Small intestine (tissue), 7 donors: ENCODE data around the gene ATF6. TPM values are rescaled to one million over a fixed set of nuclear protein-coding genes. Genes with fewer than 3 reads are reported as not detected.

Experiments
- DNase-seq, 2 donors: peaks; one replicate each; pipeline versions ENCODE4 v3.0.0 to v3.0.0-alpha.2; 2013
- FAIRE-seq: peaks from 2 replicates; lab custom pipeline; 2012; peaks lifted over from hg19 to GRCh38; lab: Jason Lieb, UNC
- H3K27ac ChIP-seq, 3 donors: one replicate each; pipeline ENCODE4 v1.5.1; 2013; ENCODE audit warnings: low read length in 2 of 3, mild to moderate bottlenecking in 2 of 3, control low read depth in 1 of 3, inconsistent platforms in 1 of 3, low read depth in 1 of 3, moderate library complexity in 1 of 3
- H3K27me3 ChIP-seq, 3 donors: one replicate each; pipeline ENCODE4 v1.6.1; 2013; ENCODE audit warnings: low read length in 3 of 3, inconsistent platforms in 1 of 3; ENCODE audit not compliant: control insufficient read depth in 3 of 3, insufficient read depth in 3 of 3
- H3K36me3 ChIP-seq, 3 donors: one replicate each; pipeline ENCODE4 v1.6.1; 2013; ENCODE audit warnings: low read length in 3 of 3, inconsistent platforms in 1 of 3, low read depth in 1 of 3, mild to moderate bottlenecking in 1 of 3, moderate library complexity in 1 of 3; ENCODE audit not compliant: control insufficient read depth in 3 of 3, insufficient read depth in 2 of 3
- H3K4me1 ChIP-seq, 3 donors: one replicate each; pipeline ENCODE4 v1.6.1; 2013; ENCODE audit warnings: low read length in 2 of 3, inconsistent platforms in 1 of 3, low read depth in 1 of 3, mild to moderate bottlenecking in 1 of 3, moderate library complexity in 1 of 3; ENCODE audit not compliant: control insufficient read depth in 3 of 3, insufficient read depth in 2 of 3
- H3K4me3 ChIP-seq, 3 donors: one replicate each; pipeline ENCODE4 v1.5.1; 2013; ENCODE audit warnings: low read length in 3 of 3, control low read depth in 1 of 3, inconsistent platforms in 1 of 3, low read depth in 1 of 3, mild to moderate bottlenecking in 1 of 3, moderate library complexity in 1 of 3
- H3K9me3 ChIP-seq, 2 donors: one replicate each; pipeline ENCODE4 v1.6.1; 2013; ENCODE audit warnings: low read depth in 1 of 2, low read length in 1 of 2; ENCODE audit not compliant: control insufficient read depth in 2 of 2, insufficient read depth in 1 of 2
- WGBS, 3 donors: extraction: QIAGEN DNeasy Blood & Tissue Kit; methylation state at CpG; one replicate each; pipeline ENCODE4 v1.1.7; 2013; 5-methylcytosine and 5-hydroxymethylcytosine counted together
- polyA plus RNA-seq, 4 donors: library from polyadenylated mRNA; stranded (reverse) in 3 of 4; unstranded in 1 of 4; fragments of 200-250 nt in 3 of 4; fragments of 120-200 nt in 1 of 4; gene quantifications; one replicate each; pipeline versions ENCODE4 v1.2.1 to v1.2.3, GENCODE V29; 2013
- donor health status: healthy with polysubstance abuse.
- donor health status: control.
- donor health status: control.
- donor health status: Bipolar disorder and iron deficiency.
- donor health status: healthy.

Gene ATF6
- polyA plus RNA-seq, 4 donors, result 2.7 to 19.6 (median 6.1) TPM

GRCh38 chr1:161908264-161908663, 142.1 kb downstream of the ATF6 start:
- DNase-seq (no peak), FAIRE-seq (no peak)
- H3K4me1 ChIP-seq, result no peaks in the 10 kb centered on the region
- 96 to 99% (median 98%) methylated on average over 3 of the region's 3 CpGs for WGBS, 3 donors
- no peaks in the 10 kb centered on the region for H3K9me3 ChIP-seq
- H3K27me3 ChIP-seq, result no peaks in the 10 kb centered on the region
- no peak overlapping the region for H3K4me3 ChIP-seq
- no peaks in the 10 kb centered on the region for H3K36me3 ChIP-seq
- no peak overlapping the region for H3K27ac ChIP-seq

GRCh38 chr1:161910604-161911003, 144.5 kb downstream of the ATF6 start:
- Histone ChIP-seq H3K27ac (no peak overlapping the region), H3K36me3 (peaks cover 2 to 4% (median 3%) of the 10 kb centered on the region in 3 donors), H3K27me3 (no peaks in the 10 kb centered on the region), H3K9me3 (no peaks in the 10 kb centered on the region), H3K4me1 (no peaks in the 10 kb centered on the region), H3K4me3 (no peak overlapping the region)
- FAIRE-seq (no peak), DNase-seq (no peak)

- Histone ChIP-seq H3K9me3 (no peaks in the 10 kb centered on the region), H3K27me3 (no peaks in the 10 kb centered on the region), H3K36me3 (peaks cover 3 to 6% (median 5%) of the 10 kb centered on the region in 3 donors), H3K4me1 (no peaks in the 10 kb centered on the region), H3K27ac (no peak overlapping the region), H3K4me3 (no peak overlapping the region)
- DNase-seq (no peak), FAIRE-seq (no peak)
Observed at GRCh38 chr1:161913482-161914140, 147.5 kb downstream of the ATF6 start.

GRCh38 chr1:161914595-161914994, 148.5 kb downstream of the ATF6 start:
- no peak overlapping the region for H3K4me3 ChIP-seq
- no peaks in the 10 kb centered on the region for H3K9me3 ChIP-seq
- no peaks in the 10 kb centered on the region for H3K4me1 ChIP-seq
- 89 to 100% (median 95%) methylated on average over 1 of the region's 1 CpG for WGBS, 3 donors
- no peaks in the 10 kb centered on the region for H3K27me3 ChIP-seq
- no peak for DNase-seq
- H3K27ac ChIP-seq, result no peak overlapping the region
- H3K36me3 ChIP-seq, result peaks cover 3 to 6% (median 5%) of the 10 kb centered on the region in 3 donors
- FAIRE-seq, result no peak

- DNase-seq (no peak), FAIRE-seq (no peak)
- Histone ChIP-seq H3K27ac (no peak overlapping the region), H3K27me3 (no peaks in the 10 kb centered on the region), H3K36me3 (peaks cover 3 to 6% (median 5%) of the 10 kb centered on the region in 3 donors), H3K9me3 (no peaks in the 10 kb centered on the region), H3K4me1 (no peaks in the 10 kb centered on the region), H3K4me3 (no peak overlapping the region)
- 69 to 92% (median 84%) methylated on average over 1 of the region's 1 CpG for WGBS, 3 donors
Observed at GRCh38 chr1:161915051-161915503, 149.0 kb downstream of the ATF6 start.

GRCh38 chr1:161915978-161916377, 149.9 kb downstream of the ATF6 start:
- no peak for FAIRE-seq
- Histone ChIP-seq H3K27ac (no peak overlapping the region), H3K9me3 (no peaks in the 10 kb centered on the region), H3K4me1 (no peaks in the 10 kb centered on the region), H3K27me3 (no peaks in the 10 kb centered on the region), H3K36me3 (peaks cover 3 to 6% (median 5%) of the 10 kb centered on the region in 3 donors), H3K4me3 (no peak overlapping the region)
- DNase-seq, result no peak
- 85 to 86% (median 86%) methylated on average over 2 of the region's 2 CpGs for WGBS, 3 donors

- H3K4me1 ChIP-seq, result no peaks in the 10 kb centered on the region
- H3K27me3 ChIP-seq, result no peaks in the 10 kb centered on the region
- H3K4me3 ChIP-seq, result no peak overlapping the region
- peaks cover 3 to 6% (median 5%) of the 10 kb centered on the region in 3 donors for H3K36me3 ChIP-seq
- DNase-seq (no peak), FAIRE-seq (no peak)
- no peak overlapping the region for H3K27ac ChIP-seq
- H3K9me3 ChIP-seq, result no peaks in the 10 kb centered on the region
Observed at GRCh38 chr1:161919229-161919628, 153.1 kb downstream of the ATF6 start.

- no peak for FAIRE-seq
- Histone ChIP-seq H3K27ac (no peak overlapping the region), H3K4me3 (no peak overlapping the region), H3K36me3 (no peaks in the 10 kb centered on the region), H3K27me3 (no peaks in the 10 kb centered on the region), H3K4me1 (no peaks in the 10 kb centered on the region), H3K9me3 (no peaks in the 10 kb centered on the region)
- WGBS, 3 donors, result 89 to 100% (median 89%) methylated on average over 1 of the region's 1 CpG
- DNase-seq, result no peak
Observed at GRCh38 chr1:161921491-161921890, 155.4 kb downstream of the ATF6 start.

GRCh38 chr1:161921990-161922389, 155.9 kb downstream of the ATF6 start:
- H3K27ac ChIP-seq, result no peak overlapping the region
- no peak overlapping the region for H3K4me3 ChIP-seq
- FAIRE-seq (no peak), DNase-seq (no peak)
- WGBS, 3 donors, result 89 to 100% (median 93%) methylated on average over 1 of the region's 1 CpG
- no peaks in the 10 kb centered on the region for H3K27me3 ChIP-seq
- no peaks in the 10 kb centered on the region for H3K36me3 ChIP-seq
- H3K9me3 ChIP-seq, result no peaks in the 10 kb centered on the region
- no peaks in the 10 kb centered on the region for H3K4me1 ChIP-seq
